Mesodermal cell (in vitro differentiated cells): ENCODE measurements around the gene PPIA.
"Not testable (repeated sequence)": the region's sequence is repeated elsewhere in the genome, so short reads cannot be mapped to it uniquely, and the experiment has no call there.

Experiments used
- H3K27ac ChIP-seq: 2 replicates; pipeline ENCODE4 v1.7.0; 2013; ENCODE audit warnings: mild to moderate bottlenecking, low read depth, low read length, moderate library complexity; ENCODE audit not compliant: severe bottlenecking
- H3K36me3 ChIP-seq: 2 replicates; pipeline ENCODE4 v1.7.1; 2013; ENCODE audit warnings: mild to moderate bottlenecking, low read length, moderate library complexity; ENCODE audit not compliant: control insufficient read depth, insufficient read depth
- H3K4me1 ChIP-seq: one replicate; pipeline ENCODE4 v1.7.1; 2013; ENCODE audit warnings: mild to moderate bottlenecking, low read length; ENCODE audit not compliant: insufficient read depth, control insufficient read depth, poor library complexity, severe bottlenecking
- H3K4me3 ChIP-seq: 2 replicates; pipeline ENCODE4 v1.7.0; 2013; ENCODE audit warnings: low read length, control low read depth, mild to moderate bottlenecking; ENCODE audit not compliant: insufficient read depth, poor library complexity, severe bottlenecking; ENCODE audit errors: extremely low read depth
- H3K9me3 ChIP-seq: 2 replicates; pipeline ENCODE4 v1.7.1; 2013; ENCODE audit warnings: mild to moderate bottlenecking, low read length, moderate library complexity; ENCODE audit not compliant: control insufficient read depth
- WGBS, 2 experiments: methylation state at CpG; one replicate each; pipeline ENCODE4 v1.1.5; 2013; ENCODE audit warnings: missing lambda C conversion rate in 2 of 2; ENCODE audit not compliant: insufficient coverage in 2 of 2; 5-methylcytosine and 5-hydroxymethylcytosine counted together

PPIA gene

GRCh38 chr7:44842675-44843074 is 46.2 kb downstream of the PPIA start:
- 96 to 97% methylated on average over 4 to 8 of the region's 8 CpGs for WGBS, 2 experiments
- not testable (repeated sequence) for H3K4me3 ChIP-seq, H3K9me3 ChIP-seq, H3K4me1 ChIP-seq, H3K27ac ChIP-seq
- peaks cover 61% of the 10 kb centered on the region for H3K36me3 ChIP-seq

- not testable (repeated sequence) for H3K4me1 ChIP-seq, H3K27ac ChIP-seq, H3K9me3 ChIP-seq, H3K4me3 ChIP-seq
- 100% methylated on average over 1 to 2 of the region's 5 CpGs for WGBS, 2 experiments
- peaks cover 53% of the 10 kb centered on the region for H3K36me3 ChIP-seq
Observed at GRCh38 chr7:44843440-44843839, 47.0 kb downstream of the PPIA start.

- Histone ChIP-seq H3K27ac (no peak overlapping the region), H3K4me3 (no peak overlapping the region), H3K4me1 (peaks cover 3% of the 10 kb centered on the region)
Observed at GRCh38 chr7:44845451-44845850, 49.0 kb downstream of the PPIA start.

GRCh38 chr7:44846390-44846789 is 49.9 kb downstream of the PPIA start:
- H3K4me1 ChIP-seq, H3K9me3 ChIP-seq, H3K27ac ChIP-seq: not testable (repeated sequence)
- Histone ChIP-seq H3K4me3 (peak overlapping the region; percentile 76), H3K36me3 (peaks cover 23% of the 10 kb centered on the region)
- 75 to 80% methylated on average over 7 to 10 of the region's 11 CpGs for WGBS, 2 experiments

More at GRCh38 chr7:44845451-44845850, 49.0 kb downstream of the PPIA start:
- Histone ChIP-seq H3K9me3 (no peaks in the 10 kb centered on the region), H3K36me3 (peaks cover 33% of the 10 kb centered on the region)

GRCh38 chr7:44846816-44847508 is 50.5 kb downstream of the PPIA start:
- Histone ChIP-seq H3K4me1 (peaks cover 3% of the 10 kb centered on the region), H3K9me3 (no peaks in the 10 kb centered on the region), H3K36me3 (peaks cover 18% of the 10 kb centered on the region), H3K4me3 (peak overlapping the region; percentile 76), H3K27ac (peak overlapping the region; percentile 95)
- 3 to 6% methylated on average over 9 to 10 of the region's 12 CpGs for WGBS, 2 experiments

- Histone ChIP-seq H3K36me3 (peaks cover 12% of the 10 kb centered on the region), H3K27ac (peak overlapping the region; percentile 95), H3K4me3 (peak overlapping the region; percentile 76), H3K9me3 (no peaks in the 10 kb centered on the region), H3K4me1 (peaks cover 3% of the 10 kb centered on the region)
- WGBS, 2 experiments = 0 to 1% methylated on average over 36 of the region's 36 CpGs
Observed at GRCh38 chr7:44847509-44847919, 51.0 kb downstream of the PPIA start.

GRCh38 chr7:44847920-44848634 is 51.6 kb downstream of the PPIA start, which contains the start of gene H2AZ2:
Gene H2AZ2 (minus strand): TSS chr7:44848087. CDS start chr7:44847971, 116 bp downstream.
- WGBS, 2 experiments = 0% methylated on average over 54 to 62 of the region's 70 CpGs
- peak within 1 kb of the TSS; percentile 76 for H3K4me3 ChIP-seq
- H3K4me1 ChIP-seq = peaks cover 3% of the 10 kb centered on the region
- H3K9me3 ChIP-seq = no peaks in the 10 kb centered on the region
- H3K36me3 ChIP-seq = peaks cover 7% of the 10 kb centered on the region
- H3K27ac ChIP-seq = peak within 1 kb of the TSS; percentile 95

- no peak overlapping the region for H3K27ac ChIP-seq
- H3K4me3 ChIP-seq = peak overlapping the region; percentile 76
- H3K4me1 ChIP-seq = peaks cover 3% of the 10 kb centered on the region
- no peaks in the 10 kb centered on the region for H3K9me3 ChIP-seq
- H3K36me3 ChIP-seq = no peaks in the 10 kb centered on the region
- 95% methylated on average over 3 of the region's 10 CpGs; no CpG with 5 or more reads in 1 of the 2 experiments for WGBS, 2 experiments
Observed at GRCh38 chr7:44849259-44849884, 52.9 kb downstream of the PPIA start.

GRCh38 chr7:44849885-44850544 is 53.5 kb downstream of the PPIA start:
- no peak overlapping the region for H3K4me3 ChIP-seq
- WGBS, 2 experiments = 70 to 95% methylated on average over 2 to 4 of the region's 5 CpGs
- H3K36me3 ChIP-seq = no peaks in the 10 kb centered on the region
- H3K4me1 ChIP-seq = peaks cover 3% of the 10 kb centered on the region
- H3K27ac ChIP-seq = no peak overlapping the region
- H3K9me3 ChIP-seq = no peaks in the 10 kb centered on the region

- Histone ChIP-seq H3K36me3 (no peaks in the 10 kb centered on the region), H3K27ac (no peak overlapping the region), H3K9me3 (no peaks in the 10 kb centered on the region), H3K4me3 (no peak overlapping the region), H3K4me1 (peaks cover 3% of the 10 kb centered on the region)
- 88 to 90% methylated on average over 2 to 3 of the region's 3 CpGs for WGBS, 2 experiments
Observed at GRCh38 chr7:44852590-44852989, 56.1 kb downstream of the PPIA start.
